WTC11 (cell line): ENCODE measurements around the gene NFAM1. TPM values are rescaled to one million over a fixed set of nuclear protein-coding genes. Genes with fewer than 3 reads are reported as not detected.

Experiments used
- ATAC-seq: fragments of 200-7000 bp; cut with Tn5 transposase; 2 replicates; pipeline ENCODE4 v1.10.0; 2021; ENCODE audit warnings: mild to moderate bottlenecking, moderate library complexity
- CTCF ChIA-PET: fragments of 300-600 bp; sonication (Branson Sonifier 250); formaldehyde crosslinking; loops from one replicate; lab custom pipeline; 2021; ENCODE audit warnings: antibody characterized with exemption; lab: Charles Lee
- POLR2A ChIA-PET: fragments of 350-600 bp; sonication (Branson Sonifier 250); formaldehyde crosslinking; loops from one replicate; lab custom pipeline; 2021; ENCODE audit warnings: antibody characterized with exemption; lab: Charles Lee
- DNase-seq: peaks from one replicate; pipeline ENCODE4 v3.0.0; 2021; ENCODE audit warnings: low spot score
- H3K27ac Mint-ChIP-seq: 2 replicates; pipeline ENCODE4 v1.8.0; 2021; ENCODE audit warnings: mixed read lengths
- H3K27me3 Mint-ChIP-seq: 2 replicates; pipeline ENCODE4 v1.8.0; 2021; ENCODE audit warnings: low read depth, mild to moderate bottlenecking, moderate library complexity, mixed read lengths
- H3K36me3 Mint-ChIP-seq: 2 replicates; pipeline ENCODE4 v1.8.0; 2021; ENCODE audit warnings: mixed read lengths
- H3K4me1 Mint-ChIP-seq: 2 replicates; pipeline ENCODE4 v1.8.0; 2022; ENCODE audit warnings: mixed read lengths
- H3K4me3 Mint-ChIP-seq: 2 replicates; pipeline ENCODE4 v1.8.0; 2021; ENCODE audit warnings: mild to moderate bottlenecking, moderate library complexity, mixed read lengths
- H3K9me3 Mint-ChIP-seq: 2 replicates; pipeline ENCODE4 v1.8.0; 2021; ENCODE audit warnings: mixed read lengths
- ATF6 ChIP-seq: sonication (generic); formaldehyde crosslinking; IDR thresholded peaks from 2 replicates; pipeline ENCODE4 v1.8.1; 2023; ENCODE audit warnings: mild to moderate bottlenecking, missing genetic modification reagents
- CBFB ChIP-seq: sonication (generic); formaldehyde crosslinking; IDR thresholded peaks from 2 replicates; pipeline ENCODE4 v1.8.1; 2022; ENCODE audit warnings: mild to moderate bottlenecking, low read depth, missing genetic modification reagents
- CREM ChIP-seq: sonication (generic); formaldehyde crosslinking; IDR thresholded peaks from 2 replicates; pipeline ENCODE4 v1.8.1; 2022; ENCODE audit warnings: mild to moderate bottlenecking, missing genetic modification reagents, moderate library complexity
- E2F1 ChIP-seq: sonication (generic); formaldehyde crosslinking; IDR thresholded peaks from 2 replicates; pipeline ENCODE4 v1.8.0; 2022; ENCODE audit warnings: mild to moderate bottlenecking, missing genetic modification reagents
- ELF4 ChIP-seq: sonication (generic); formaldehyde crosslinking; IDR thresholded peaks from 2 replicates; pipeline ENCODE4 v1.8.1; 2022; ENCODE audit warnings: low read depth, mild to moderate bottlenecking, moderate library complexity, missing genetic modification reagents
- GRHL2 ChIP-seq: fragments of 250-450 bp; sonication (Bioruptor Pico); IDR thresholded peaks from 2 replicates; pipeline ENCODE4 v1.8.0; 2022; ENCODE audit warnings: mild to moderate bottlenecking, moderate library complexity; ENCODE audit not compliant: insufficient replicate concordance, severe bottlenecking
- GTF2I ChIP-seq: fragments of 250-450 bp; sonication (Bioruptor Pico); conservative IDR thresholded peaks from 2 replicates; pipeline ENCODE4 v1.4.0; 2021; ENCODE audit warnings: mild to moderate bottlenecking
- JUN ChIP-seq: sonication (generic); formaldehyde crosslinking; IDR thresholded peaks from 2 replicates; pipeline ENCODE4 v1.8.0; 2023; ENCODE audit warnings: mild to moderate bottlenecking, missing genetic modification reagents
- MXD4 ChIP-seq: fragments of 250-450 bp; sonication (Bioruptor Pico); IDR thresholded peaks from 2 replicates; pipeline ENCODE4 v1.8.0; 2021; ENCODE audit warnings: mild to moderate bottlenecking, moderate library complexity, borderline replicate concordance
- NR2C2 ChIP-seq: sonication (generic); formaldehyde crosslinking; IDR thresholded peaks from 2 replicates; pipeline ENCODE4 v1.8.0; 2022; ENCODE audit warnings: mild to moderate bottlenecking, missing genetic modification reagents
- NR3C1 ChIP-seq: sonication (generic); formaldehyde crosslinking; conservative IDR thresholded peaks from 2 replicates; pipeline ENCODE4 v1.8.1; 2023; ENCODE audit warnings: low read depth, mild to moderate bottlenecking, missing genetic modification reagents
- PRDM15 ChIP-seq: sonication (generic); formaldehyde crosslinking; IDR thresholded peaks from 2 replicates; pipeline ENCODE4 v1.8.0; 2022; ENCODE audit warnings: missing genetic modification reagents
- RELA ChIP-seq: sonication (generic); formaldehyde crosslinking; IDR thresholded peaks from 2 replicates; pipeline ENCODE4 v1.8.1; 2022; ENCODE audit warnings: missing genetic modification reagents, mild to moderate bottlenecking, borderline replicate concordance
- USF1 ChIP-seq: sonication (generic); formaldehyde crosslinking; IDR thresholded peaks from 2 replicates; pipeline ENCODE4 v1.8.0; 2022; ENCODE audit warnings: mild to moderate bottlenecking, missing genetic modification reagents
- ZNF396 ChIP-seq: fragments of 250-450 bp; sonication (Bioruptor Pico); IDR thresholded peaks from 2 replicates; pipeline ENCODE4 v1.8.0; 2021; ENCODE audit warnings: mild to moderate bottlenecking, moderate library complexity, borderline replicate concordance
- total RNA-seq: library from RNA; stranded (reverse); gene quantifications from 3 replicates; pipeline ENCODE4 v1.2.3, GENCODE V29; 2021
- TF ChIP-seq, protein P1 (sequence below): sonication (generic); formaldehyde crosslinking; conservative IDR thresholded peaks from 2 replicates; pipeline ENCODE4 v1.8.1; 2023; ENCODE audit warnings: mild to moderate bottlenecking, low read depth, missing genetic modification reagents, moderate library complexity
- TF ChIP-seq, protein P2 (sequence below): sonication (generic); formaldehyde crosslinking; IDR thresholded peaks from 2 replicates; pipeline ENCODE4 v1.8.1; 2022; ENCODE audit warnings: mild to moderate bottlenecking, missing genetic modification reagents, moderate library complexity, borderline replicate concordance
- TF ChIP-seq, protein P3 (sequence below): sonication (generic); formaldehyde crosslinking; IDR thresholded peaks from 2 replicates; pipeline ENCODE4 v1.8.1; 2023; ENCODE audit warnings: mild to moderate bottlenecking, missing genetic modification reagents
- TF ChIP-seq, protein P4 (sequence below): sonication (generic); formaldehyde crosslinking; IDR thresholded peaks from 2 replicates; pipeline ENCODE4 v1.8.1; 2022; ENCODE audit warnings: mild to moderate bottlenecking, moderate library complexity, missing genetic modification reagents

NFAM1 gene
- total RNA-seq, 1 experiment from 2014 or later: 1.6 TPM

GRCh38 chr22:42438293-42438650 lies 6.1 kb upstream of the NFAM1 start (continued):
- TF ChIP-seq, protein P1, sequence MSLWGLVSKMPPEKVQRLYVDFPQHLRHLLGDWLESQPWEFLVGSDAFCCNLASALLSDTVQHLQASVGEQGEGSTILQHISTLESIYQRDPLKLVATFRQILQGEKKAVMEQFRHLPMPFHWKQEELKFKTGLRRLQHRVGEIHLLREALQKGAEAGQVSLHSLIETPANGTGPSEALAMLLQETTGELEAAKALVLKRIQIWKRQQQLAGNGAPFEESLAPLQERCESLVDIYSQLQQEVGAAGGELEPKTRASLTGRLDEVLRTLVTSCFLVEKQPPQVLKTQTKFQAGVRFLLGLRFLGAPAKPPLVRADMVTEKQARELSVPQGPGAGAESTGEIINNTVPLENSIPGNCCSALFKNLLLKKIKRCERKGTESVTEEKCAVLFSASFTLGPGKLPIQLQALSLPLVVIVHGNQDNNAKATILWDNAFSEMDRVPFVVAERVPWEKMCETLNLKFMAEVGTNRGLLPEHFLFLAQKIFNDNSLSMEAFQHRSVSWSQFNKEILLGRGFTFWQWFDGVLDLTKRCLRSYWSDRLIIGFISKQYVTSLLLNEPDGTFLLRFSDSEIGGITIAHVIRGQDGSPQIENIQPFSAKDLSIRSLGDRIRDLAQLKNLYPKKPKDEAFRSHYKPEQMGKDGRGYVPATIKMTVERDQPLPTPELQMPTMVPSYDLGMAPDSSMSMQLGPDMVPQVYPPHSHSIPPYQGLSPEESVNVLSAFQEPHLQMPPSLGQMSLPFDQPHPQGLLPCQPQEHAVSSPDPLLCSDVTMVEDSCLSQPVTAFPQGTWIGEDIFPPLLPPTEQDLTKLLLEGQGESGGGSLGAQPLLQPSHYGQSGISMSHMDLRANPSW (CRISPR knock-in tag): no peak
- TF ChIP-seq, protein P2, sequence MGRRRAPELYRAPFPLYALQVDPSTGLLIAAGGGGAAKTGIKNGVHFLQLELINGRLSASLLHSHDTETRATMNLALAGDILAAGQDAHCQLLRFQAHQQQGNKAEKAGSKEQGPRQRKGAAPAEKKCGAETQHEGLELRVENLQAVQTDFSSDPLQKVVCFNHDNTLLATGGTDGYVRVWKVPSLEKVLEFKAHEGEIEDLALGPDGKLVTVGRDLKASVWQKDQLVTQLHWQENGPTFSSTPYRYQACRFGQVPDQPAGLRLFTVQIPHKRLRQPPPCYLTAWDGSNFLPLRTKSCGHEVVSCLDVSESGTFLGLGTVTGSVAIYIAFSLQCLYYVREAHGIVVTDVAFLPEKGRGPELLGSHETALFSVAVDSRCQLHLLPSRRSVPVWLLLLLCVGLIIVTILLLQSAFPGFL (CRISPR knock-in tag): no peak
- TF ChIP-seq JUN (CRISPR knock-in tag): no peak
- TF ChIP-seq, protein P3, sequence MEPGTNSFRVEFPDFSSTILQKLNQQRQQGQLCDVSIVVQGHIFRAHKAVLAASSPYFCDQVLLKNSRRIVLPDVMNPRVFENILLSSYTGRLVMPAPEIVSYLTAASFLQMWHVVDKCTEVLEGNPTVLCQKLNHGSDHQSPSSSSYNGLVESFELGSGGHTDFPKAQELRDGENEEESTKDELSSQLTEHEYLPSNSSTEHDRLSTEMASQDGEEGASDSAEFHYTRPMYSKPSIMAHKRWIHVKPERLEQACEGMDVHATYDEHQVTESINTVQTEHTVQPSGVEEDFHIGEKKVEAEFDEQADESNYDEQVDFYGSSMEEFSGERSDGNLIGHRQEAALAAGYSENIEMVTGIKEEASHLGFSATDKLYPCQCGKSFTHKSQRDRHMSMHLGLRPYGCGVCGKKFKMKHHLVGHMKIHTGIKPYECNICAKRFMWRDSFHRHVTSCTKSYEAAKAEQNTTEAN (CRISPR knock-in tag): no peak
- no peak for TF ChIP-seq ZNF396 (CRISPR knock-in tag)
- TF ChIP-seq PRDM15 (CRISPR knock-in tag): no peak
- TF ChIP-seq ELF4 (CRISPR knock-in tag): no peak

- Mint-ChIP-seq H3K9me3 (no peaks in the 10 kb centered on the region), H3K4me3 (peak overlapping the region; percentile 70), H3K27ac (0 out of 2 replicates have a peak overlapping the region, but pooled peaks have one; percentile 27), H3K36me3 (no peaks in the 10 kb centered on the region), H3K4me1 (peaks cover 37% of the 10 kb centered on the region), H3K27me3 (peaks cover 20% of the 10 kb centered on the region)
- ChIA-PET CTCF (interaction anchor here (0.6 to 3.9 kb wide), 28 partner anchors 13 to 347 kb away, joined by 3 to 35 read pairs (median 4); partner anchors contain the start of gene NDUFA6), POLR2A (no interaction called here)
- peak; percentile 89 for DNase-seq
- peak; percentile 69 for ATAC-seq
- TF ChIP-seq GTF2I (CRISPR knock-in tag): no peak
- TF ChIP-seq, protein P4, sequence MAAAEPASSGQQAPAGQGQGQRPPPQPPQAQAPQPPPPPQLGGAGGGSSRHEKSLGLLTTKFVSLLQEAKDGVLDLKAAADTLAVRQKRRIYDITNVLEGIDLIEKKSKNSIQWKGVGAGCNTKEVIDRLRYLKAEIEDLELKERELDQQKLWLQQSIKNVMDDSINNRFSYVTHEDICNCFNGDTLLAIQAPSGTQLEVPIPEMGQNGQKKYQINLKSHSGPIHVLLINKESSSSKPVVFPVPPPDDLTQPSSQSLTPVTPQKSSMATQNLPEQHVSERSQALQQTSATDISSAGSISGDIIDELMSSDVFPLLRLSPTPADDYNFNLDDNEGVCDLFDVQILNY (CRISPR knock-in tag): no peak
- no peak for TF ChIP-seq ATF6 (CRISPR knock-in tag)
- TF ChIP-seq GRHL2 (CRISPR knock-in tag): no peak
- TF ChIP-seq CBFB: 0 out of 2 replicates have a peak, but pooled peaks have one; percentile 51
- no peak for TF ChIP-seq RELA (CRISPR knock-in tag)
- TF ChIP-seq NR3C1: no peak
- TF ChIP-seq, protein P2 (CRISPR knock-in tag): no peak
- no peak for TF ChIP-seq NR2C2
- TF ChIP-seq CREM (CRISPR knock-in tag): no peak
- no peak for TF ChIP-seq USF1 (CRISPR knock-in tag)
- no peak for TF ChIP-seq E2F1 (CRISPR knock-in tag)
- no peak for TF ChIP-seq MXD4 (CRISPR knock-in tag)
These were observed 5.5 kb upstream of the NFAM1 start for GRCh38 chr22:42437488-42438292.
